Suprapubic skin (tissue), 4 donors: Measurements from ENCODE around the gene IPMK. TPM values are rescaled to one million over a fixed set of nuclear protein-coding genes. Genes with fewer than 3 reads are reported as not detected.
A peak's percentile ranks its signal among the peaks of the same experiment; 100 is the strongest.

Experiments used
- DNase-seq, 2 donors: peaks; one replicate each; pipeline ENCODE4 v3.0.0-alpha.2; 2019; ENCODE audit warnings: low spot score in 2 of 2
- H3K27ac ChIP-seq: fragments of 200-600 bp; sonication (generic); one replicate; pipeline ENCODE4 v1.5.1; 2019
- H3K27me3 ChIP-seq: fragments of 200-600 bp; sonication (generic); one replicate; pipeline ENCODE4 v1.5.1; 2019
- H3K36me3 ChIP-seq: fragments of 200-600 bp; sonication (generic); one replicate; pipeline ENCODE4 v1.5.1; 2019
- H3K4me1 ChIP-seq: fragments of 200-600 bp; sonication (generic); one replicate; pipeline ENCODE4 v1.5.1; 2019
- H3K4me3 ChIP-seq: fragments of 200-600 bp; sonication (generic); one replicate; pipeline ENCODE4 v1.5.1; 2019; ENCODE audit warnings: mild to moderate bottlenecking
- H3K9me3 ChIP-seq: fragments of 200-600 bp; sonication (generic); one replicate; pipeline ENCODE4 v1.5.1; 2019
- CTCF ChIP-seq, 2 donors: fragments of 200-600 bp in 1 of 2; fragments of 450-650 bp in 1 of 2; sonication (generic) in 1 of 2; IDR thresholded peaks; one replicate each; pipeline ENCODE4 v1.5.1; 2016 to 2019; ENCODE audit warnings: antibody characterized with exemption in 2 of 2, mild to moderate bottlenecking in 1 of 2, moderate library complexity in 1 of 2
- EP300 ChIP-seq: sonication (generic); formaldehyde crosslinking; IDR thresholded peaks from one replicate; pipeline ENCODE4 v1.6.1; 2017; ENCODE audit warnings: antibody characterized with exemption
- POLR2A ChIP-seq, 2 donors: fragments of 450-650 bp; IDR thresholded peaks; one replicate each; pipeline ENCODE4 v1.6.1; 2017; ENCODE audit warnings: antibody characterized with exemption in 2 of 2, mild to moderate bottlenecking in 2 of 2, moderate library complexity in 2 of 2
- POLR2AphosphoS5 ChIP-seq, 3 donors: sonication (generic); formaldehyde crosslinking; IDR thresholded peaks; one replicate each; pipeline ENCODE4 v1.6.1; 2017; ENCODE audit warnings: antibody characterized with exemption in 3 of 3
- WGBS: methylation state at CpG from one replicate; pipeline ENCODE4 v1.1.5; 2018; 5-methylcytosine and 5-hydroxymethylcytosine counted together
- total RNA-seq, 4 donors: library from RNA; depleted of rRNA; stranded (reverse); fragments of >200 nt; gene quantifications; one replicate each; pipeline ENCODE4 v1.1.0, GENCODE V29; 2016

Gene IPMK
- total RNA-seq, 4 donors from 2014 or later = 11.2 to 16.6 (median 14.3) TPM

- no peak overlapping the region for H3K27ac ChIP-seq
- DNase-seq = no peak
- TF ChIP-seq POLR2A (IDR thresholded peaks at IDR 0.05) (no peak), CTCF (IDR thresholded peaks at IDR 0.05) (peak in 1 of 2 donors; percentile 35)
- WGBS = 31% methylated on average over 8 of the region's 8 CpGs
- H3K36me3 ChIP-seq = no peaks in the 10 kb centered on the region
- no peaks in the 10 kb centered on the region for H3K27me3 ChIP-seq
- no peaks in the 10 kb centered on the region for H3K4me1 ChIP-seq
- H3K4me3 ChIP-seq = no peak overlapping the region
- no peaks in the 10 kb centered on the region for H3K9me3 ChIP-seq
Measured at GRCh38 chr10:58152673-58153263, 114.9 kb downstream of the IPMK start.

- Histone ChIP-seq H3K27me3 (no peaks in the 10 kb centered on the region), H3K4me3 (no peak overlapping the region), H3K9me3 (no peaks in the 10 kb centered on the region), H3K36me3 (no peaks in the 10 kb centered on the region), H3K4me1 (no peaks in the 10 kb centered on the region), H3K27ac (no peak overlapping the region)
- no peak for DNase-seq
- TF ChIP-seq EP300 (no peak), POLR2A (IDR thresholded peaks at IDR 0.05) (no peak), POLR2AphosphoS5 (IDR thresholded peaks at IDR 0.05) (no peak), CTCF (IDR thresholded peaks at IDR 0.05) (no peak)
- WGBS = 64% methylated on average over 1 of the region's 1 CpG
Measured at GRCh38 chr10:58150290-58150689, 117.4 kb downstream of the IPMK start.

- Histone ChIP-seq H3K27me3 (no peaks in the 10 kb centered on the region), H3K4me1 (no peaks in the 10 kb centered on the region), H3K27ac (no peak overlapping the region), H3K36me3 (no peaks in the 10 kb centered on the region), H3K4me3 (no peak overlapping the region), H3K9me3 (no peaks in the 10 kb centered on the region)
- no peak for DNase-seq
- no peak for TF ChIP-seq CTCF (IDR thresholded peaks at IDR 0.05)
- no peak for TF ChIP-seq POLR2A (IDR thresholded peaks at IDR 0.05)
Measured at GRCh38 chr10:58143944-58144343, 123.8 kb downstream of the IPMK start.

Other genes with a start within 250 kb of the IPMK start
- 10 to 100 TPM; 12.6 to 22.7 (median 18.2) TPM for gene CISD1, start 1.3 kb upstream of the IPMK start, total RNA-seq
- 10 to 100 TPM in 2 of 4 donors, 1 to 10 TPM in 2; 8.3 to 11.5 (median 9.6) TPM for gene UBE2D1, start 67.1 kb upstream of the IPMK start, total RNA-seq
- gene TFAM, start 117.5 kb upstream of the IPMK start, total RNA-seq = 10 to 100 TPM; 16.6 to 22.9 (median 19.8) TPM
- 1 to 10 TPM; 2.4 to 6.9 (median 3.5) TPM for gene BICC1, start 245.0 kb upstream of the IPMK start, total RNA-seq